ENCODE results near the gene MYL3.
A peak's percentile ranks its signal among the peaks of the same experiment; 100 is the strongest.

MYL3 gene

DNA sequence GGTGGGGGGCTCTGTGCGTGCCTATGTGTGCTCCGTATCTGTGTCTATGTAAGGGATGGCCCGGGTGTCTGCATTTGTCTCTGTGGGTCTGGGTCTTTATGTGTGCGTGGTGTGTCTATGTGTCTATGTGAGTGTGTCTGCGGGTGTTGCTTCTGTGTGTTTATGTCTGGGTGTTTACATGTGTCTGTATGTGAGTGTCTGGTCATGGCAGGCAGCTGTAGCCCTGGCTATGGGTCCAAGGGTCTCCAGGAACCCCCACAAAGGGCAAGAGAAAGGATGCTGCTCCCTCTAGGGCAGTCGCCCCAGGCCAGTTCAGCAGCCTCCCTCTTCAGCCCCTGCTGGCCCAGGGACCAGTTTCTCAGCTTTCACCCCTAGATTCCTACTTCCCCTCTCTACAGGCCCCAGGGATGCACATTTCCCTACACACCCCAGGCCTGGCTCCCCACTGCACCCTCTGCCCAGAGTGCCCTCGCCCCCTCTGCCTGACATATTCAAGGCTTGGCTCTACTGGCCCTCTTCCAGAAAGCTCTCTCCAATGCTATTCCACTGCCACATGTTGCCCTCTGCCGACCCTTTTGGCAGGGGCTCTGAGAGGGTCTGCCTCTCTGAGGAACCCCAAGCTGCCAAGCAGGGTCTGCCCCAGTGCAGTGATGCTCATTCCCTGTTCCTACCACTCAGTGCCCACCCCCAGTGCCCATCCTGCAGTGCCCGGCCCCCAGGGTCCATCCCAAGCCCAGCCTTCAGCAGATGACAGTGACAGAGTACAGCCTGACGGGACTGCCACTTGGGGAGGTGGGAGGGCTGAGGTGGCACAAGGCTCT lies 1.0 kb upstream of the MYL3 start:
- no peak for DNase-seq

GRCh38 chr3:46862369-46863025 lies 747 bp downstream of the MYL3 start:
- DNase-seq, result no peak

GRCh38 chr3:46861605-46862368 lies 1.5 kb downstream of the MYL3 start:
- no peak for DNase-seq

GRCh38 chr3:46860810-46861604 lies 2.2 kb downstream of the MYL3 start:
- DNase-seq, result no peak

- peak; percentile 7 to 41 for DNase-seq
These were observed 3.0 kb downstream of the MYL3 start for GRCh38 chr3:46860017-46860809.

DNA sequence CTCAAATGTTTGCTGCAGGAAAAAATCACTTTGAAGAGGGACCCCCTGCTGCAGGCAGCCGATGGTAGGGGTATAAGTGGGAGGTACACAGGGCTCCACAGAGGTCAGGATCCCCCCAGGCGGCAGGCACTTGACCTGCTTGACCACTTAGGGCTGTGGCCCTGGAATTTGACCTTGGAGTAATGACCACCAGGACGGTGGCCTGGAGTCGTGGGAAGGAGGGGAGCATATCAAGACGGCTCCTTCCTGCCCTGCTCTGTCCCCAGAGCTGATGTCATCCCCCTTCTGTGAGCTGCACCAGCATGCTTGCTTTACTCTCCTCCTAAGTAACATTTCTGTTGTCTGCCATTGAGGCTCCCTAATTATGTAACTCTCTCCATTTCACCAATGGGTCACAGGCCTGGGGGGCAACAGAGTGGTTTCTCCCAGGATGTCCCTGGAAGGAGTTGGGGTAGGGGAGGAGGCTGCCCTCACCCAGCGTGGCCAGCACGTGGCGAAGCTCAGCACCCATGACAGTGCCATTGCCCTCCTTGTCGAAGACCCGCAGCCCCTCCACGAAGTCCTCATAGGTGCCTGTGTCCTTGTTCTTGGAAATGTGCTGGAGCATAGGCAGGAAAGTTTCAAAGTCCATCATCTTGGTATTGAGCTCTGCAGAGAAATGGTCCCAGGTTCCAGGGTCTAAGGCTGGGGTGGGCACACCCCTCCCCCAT lies 4.1 kb downstream of the MYL3 start:
- DNase-seq, result no peak

GRCh38 chr3:46858456-46858855 lies 4.8 kb downstream of the MYL3 start:
- DNase-seq, result no peak

GRCh38 chr3:46857485-46858341 lies 5.5 kb downstream of the MYL3 start:
- DNase-seq, result no peak

DNA sequence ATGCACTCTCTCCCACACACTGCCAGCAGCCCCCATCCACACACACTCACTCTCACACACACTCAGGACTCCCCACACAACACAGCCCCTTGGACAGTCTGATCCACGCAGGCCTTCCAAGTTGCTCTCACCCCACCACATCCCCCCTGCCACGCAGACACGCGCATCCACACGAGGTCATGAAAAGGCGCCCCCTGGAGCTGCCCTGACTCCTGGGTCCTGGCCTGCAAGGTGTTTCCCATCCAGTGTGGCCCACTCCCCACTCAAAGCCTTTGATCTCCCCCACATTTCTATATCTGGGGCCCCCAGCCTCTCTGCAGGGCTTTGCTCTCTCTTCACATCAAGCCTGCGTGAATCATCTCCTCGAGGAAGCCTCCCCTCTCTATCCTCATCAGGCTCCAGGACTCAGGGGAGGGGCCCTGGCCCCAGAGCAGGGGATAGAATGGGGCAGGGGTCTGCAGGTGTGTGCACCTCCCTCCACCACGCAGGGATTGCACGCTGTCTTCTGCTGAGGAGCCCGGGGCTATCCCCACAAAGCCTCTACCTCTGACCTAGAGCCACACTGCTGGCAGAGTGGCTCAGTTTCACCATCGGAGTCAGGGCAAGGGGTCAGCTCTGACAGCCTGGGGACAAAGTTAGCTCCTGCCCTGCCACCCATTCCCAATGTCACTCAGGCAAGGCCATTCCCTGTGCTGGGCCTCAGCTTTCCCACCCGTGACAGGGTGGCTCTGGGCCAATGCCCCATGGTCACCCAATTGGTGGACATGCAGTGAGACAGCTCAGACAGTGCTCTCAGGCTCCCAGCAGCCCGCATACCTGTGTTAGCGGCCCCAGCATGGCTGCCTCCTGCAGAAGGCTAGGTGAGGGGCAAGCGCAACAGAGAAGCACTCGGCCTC lies 6.4 kb downstream of the MYL3 start:
- DNase-seq, result no peak

- DNase-seq, result no peak
These were observed 8.7 kb downstream of the MYL3 start for GRCh38 chr3:46854555-46854991.

DNA sequence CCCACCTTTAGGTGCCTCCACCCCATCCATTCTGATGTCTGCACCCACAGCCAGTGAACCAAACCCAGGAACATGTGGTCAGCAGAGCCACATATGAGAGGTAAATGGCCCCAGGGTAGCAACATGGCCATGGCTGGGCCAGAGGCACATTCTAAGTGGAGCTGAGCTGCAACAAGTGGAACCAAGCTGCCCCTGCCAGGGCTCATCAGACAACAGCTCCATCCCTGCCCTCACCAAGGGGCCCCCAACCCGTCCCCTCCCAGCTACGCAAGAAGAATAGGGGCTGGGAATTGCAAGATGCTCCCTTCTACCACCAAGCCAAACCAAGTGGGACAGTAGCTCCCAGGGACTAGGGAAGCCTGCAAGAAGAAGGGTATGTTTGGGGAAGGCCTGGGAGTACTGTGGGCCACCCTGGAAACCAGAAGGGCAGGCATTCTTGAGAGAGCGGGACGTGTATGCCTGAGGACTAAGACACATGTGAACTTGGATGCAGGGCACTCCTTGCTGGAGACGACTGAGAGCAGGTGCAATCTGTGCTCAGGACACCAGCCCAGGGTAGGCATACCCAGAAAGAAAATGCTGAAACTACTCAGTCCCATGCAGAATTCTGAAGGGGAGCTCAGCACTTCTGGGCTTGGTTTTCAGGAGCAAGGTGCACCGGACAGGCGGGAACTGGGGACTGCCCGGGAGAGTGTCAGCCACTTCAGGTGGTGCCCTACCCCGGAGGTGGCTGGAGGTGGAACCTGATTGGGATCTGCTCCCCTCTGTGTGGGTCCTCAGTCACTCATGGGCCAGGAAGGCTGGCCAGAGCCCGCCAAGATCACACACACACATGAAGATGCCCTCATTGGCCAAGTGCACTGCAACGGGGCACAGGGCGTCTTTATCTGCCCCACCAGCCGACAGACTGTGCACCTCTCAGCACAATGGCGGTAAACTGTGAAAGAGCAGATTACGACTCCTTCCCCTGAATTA lies 9.5 kb downstream of the MYL3 start:
- no peak for DNase-seq

GRCh38 chr3:46852839-46853355 lies 10.3 kb downstream of the MYL3 start:
- no peak for DNase-seq

DNA sequence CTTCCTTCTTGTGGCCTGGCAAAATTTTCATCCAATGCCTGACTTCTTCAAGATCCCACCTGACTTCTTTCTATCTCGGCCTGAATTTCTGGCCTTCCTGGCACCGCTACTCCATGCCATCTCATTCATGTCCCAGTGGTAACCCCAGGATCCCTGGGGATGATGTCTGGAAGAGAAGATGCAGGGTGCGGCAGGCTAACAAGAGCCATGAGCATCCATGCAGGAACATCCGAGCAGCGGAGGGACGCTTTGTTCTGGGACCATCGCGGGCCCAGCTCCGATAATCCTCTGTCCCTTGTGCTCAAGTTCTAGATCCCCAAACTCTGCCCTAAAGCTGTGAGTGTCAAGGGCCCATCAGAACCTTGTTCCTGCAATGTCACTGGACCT lies 10.9 kb downstream of the MYL3 start:
- DNase-seq, result no peak

GRCh38 chr3:46851364-46852333 lies 11.6 kb downstream of the MYL3 start:
- no peak for DNase-seq

- DNase-seq, result no peak
These were observed 12.8 kb downstream of the MYL3 start for GRCh38 chr3:46850468-46850779.

DNA sequence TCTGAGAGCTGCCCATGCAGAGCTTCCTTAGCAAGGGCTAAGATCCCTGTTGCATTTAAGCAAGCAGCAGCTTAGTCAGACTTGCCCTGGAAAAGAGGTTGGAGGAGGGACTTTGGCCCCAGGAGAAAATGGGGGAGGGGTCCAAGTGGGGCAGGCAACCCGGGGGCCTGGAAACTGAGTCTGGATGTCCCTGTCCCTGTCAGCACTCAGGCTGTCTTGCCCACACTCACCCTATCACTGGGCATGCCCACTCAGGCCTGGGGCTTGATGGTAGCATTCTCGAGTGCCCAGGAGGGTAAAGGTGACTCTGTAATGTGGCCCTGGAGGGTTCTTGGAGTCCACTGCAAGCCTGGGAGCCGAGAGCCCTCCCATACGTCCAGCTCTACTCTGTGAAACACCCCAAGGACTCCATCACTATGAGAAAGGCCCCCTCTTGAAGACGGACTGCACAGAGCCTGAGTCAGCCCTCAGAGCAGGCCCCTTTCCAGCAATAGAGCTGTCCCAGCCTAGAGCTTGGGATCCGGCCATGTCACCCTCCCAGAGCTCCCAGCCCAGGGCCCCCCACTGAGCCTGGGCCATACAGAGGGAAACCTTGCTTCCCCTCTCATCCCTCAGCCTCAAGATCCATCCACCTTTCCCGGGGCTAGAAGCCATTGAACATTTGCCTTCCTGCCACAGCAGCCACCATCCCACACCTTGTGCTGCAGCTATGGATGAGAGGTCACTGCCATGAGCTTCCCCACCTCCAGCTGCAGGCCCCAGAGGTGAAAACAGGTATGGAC lies 13.4 kb downstream of the MYL3 start:
- no peak for DNase-seq

All from SHP77 (cell line).